Measurements from ENCODE around the gene GLB1L2.

- TF ChIP-seq CTCF (IDR thresholded peaks at IDR 0.05; ENCODE audit: borderline replicate concordance, extremely low read depth, low read length, poor library complexity, severe bottlenecking) (no peak), EZH2 (IDR thresholded peaks at IDR 0.05; ENCODE audit: borderline replicate concordance, low read depth, low read length, severe bottlenecking) (no peak)
Observed at GRCh38 chr11:134383576-134384221, 51.9 kb downstream of the GLB1L2 start.

Measured in DND-41 (cell line).